Stimulated activated effector memory CD8-positive, alpha-beta T cell treated with anti-CD3 and anti-CD28 coated beads, Interleukin-12 subunit alpha, Interleukin-12 subunit beta, amount 100 ng/mL, for 72 hours (primary cell): ENCODE measurements around the gene ZNF165.
A peak's percentile ranks its signal among the peaks of the same experiment; 100 is the strongest.
"Not testable (repeated sequence)": the region's sequence is repeated elsewhere in the genome, so short reads cannot be mapped to it uniquely, and the experiment has no call there.

Experiments used
- ATAC-seq: fragments of 150-1000 bp; cut with Tn5 transposase; 2 replicates; pipeline ENCODE4 v1.10.0; 2021
- DNase-seq, 2 donors: peaks; one replicate each; pipeline ENCODE4 v3.0.0; 2021 to 2022; ENCODE audit warnings: low spot score in 2 of 2
- H3K27ac Mint-ChIP-seq: one replicate; pipeline ENCODE4 v1.8.0; 2022; ENCODE audit warnings: mild to moderate bottlenecking, mixed read lengths
- H3K36me3 Mint-ChIP-seq: one replicate; pipeline ENCODE4 v1.8.0; 2022; ENCODE audit warnings: mild to moderate bottlenecking, mixed read lengths
- H3K4me1 Mint-ChIP-seq: one replicate; pipeline ENCODE4 v1.8.0; 2022; ENCODE audit warnings: mixed read lengths
- H3K4me3 Mint-ChIP-seq: one replicate; pipeline ENCODE4 v1.8.0; 2022; ENCODE audit warnings: mild to moderate bottlenecking, mixed read lengths
- H3K9me3 Mint-ChIP-seq: one replicate; pipeline ENCODE4 v1.8.0; 2022; ENCODE audit warnings: mixed read lengths

ZNF165 gene

GRCh38 chr6:28080381-28080630 is at the start of gene ZNF165:
Gene ZNF165 (plus strand): TSS chr6:28080568. CDS start chr6:28085481, 4,913 bp downstream.
- not testable (repeated sequence) for DNase-seq, H3K9me3 Mint-ChIP-seq
- H3K4me1 Mint-ChIP-seq: peaks cover 21% of the 10 kb centered on the region
- peak within 1 kb of the TSS; percentile 86 for H3K27ac Mint-ChIP-seq
- H3K36me3 Mint-ChIP-seq: peaks cover 16% of the 10 kb centered on the region
- H3K4me3 Mint-ChIP-seq: peak within 1 kb of the TSS; percentile 84
- peak; percentile 45 for ATAC-seq

- no peaks in the 10 kb centered on the region for H3K9me3 Mint-ChIP-seq
- DNase-seq: no peak
- peak; percentile 8 for ATAC-seq
- no peaks in the 10 kb centered on the region for H3K36me3 Mint-ChIP-seq
- H3K4me3 Mint-ChIP-seq: no peak overlapping the region
- no peaks in the 10 kb centered on the region for H3K4me1 Mint-ChIP-seq
- H3K27ac Mint-ChIP-seq: no peak overlapping the region
Measured at GRCh38 chr6:28053584-28053983, 26.8 kb upstream of the ZNF165 start.

GRCh38 chr6:28060405-28060804 is 20.0 kb upstream of the ZNF165 start:
- no peak for ATAC-seq

GRCh38 chr6:28064272-28064671 is 16.1 kb upstream of the ZNF165 start:
- H3K9me3 Mint-ChIP-seq: no peaks in the 10 kb centered on the region
- no peaks in the 10 kb centered on the region for H3K4me1 Mint-ChIP-seq
- H3K27ac Mint-ChIP-seq: no peak overlapping the region
- H3K36me3 Mint-ChIP-seq: no peaks in the 10 kb centered on the region
- no peak for DNase-seq
- no peak for ATAC-seq
- H3K4me3 Mint-ChIP-seq: no peak overlapping the region

More at GRCh38 chr6:28060405-28060804, 20.0 kb upstream of the ZNF165 start:
- DNase-seq: no peak
- H3K36me3 Mint-ChIP-seq: no peaks in the 10 kb centered on the region
- H3K4me3 Mint-ChIP-seq: no peak overlapping the region
- no peaks in the 10 kb centered on the region for H3K4me1 Mint-ChIP-seq
- no peak overlapping the region for H3K27ac Mint-ChIP-seq
- no peaks in the 10 kb centered on the region for H3K9me3 Mint-ChIP-seq

- H3K27ac Mint-ChIP-seq: no peak overlapping the region
- no peak overlapping the region for H3K4me3 Mint-ChIP-seq
- no peaks in the 10 kb centered on the region for H3K4me1 Mint-ChIP-seq
- no peaks in the 10 kb centered on the region for H3K36me3 Mint-ChIP-seq
- no peak for DNase-seq
- no peaks in the 10 kb centered on the region for H3K9me3 Mint-ChIP-seq
- no peak for ATAC-seq
Measured at GRCh38 chr6:28068067-28068466, 12.3 kb upstream of the ZNF165 start.

GRCh38 chr6:28070968-28071367 is 9.4 kb upstream of the ZNF165 start:
- not testable (repeated sequence) for ATAC-seq, H3K4me3 Mint-ChIP-seq, H3K4me1 Mint-ChIP-seq

GRCh38 chr6:28078050-28078449 is 2.3 kb upstream of the ZNF165 start:
- no peak for DNase-seq
- H3K4me3 Mint-ChIP-seq: no peak overlapping the region
- no peak for ATAC-seq
- H3K9me3 Mint-ChIP-seq: no peaks in the 10 kb centered on the region
- H3K36me3 Mint-ChIP-seq: peaks cover 16% of the 10 kb centered on the region
- H3K27ac Mint-ChIP-seq: no peak overlapping the region
- H3K4me1 Mint-ChIP-seq: peaks cover 21% of the 10 kb centered on the region

More at GRCh38 chr6:28070968-28071367, 9.4 kb upstream of the ZNF165 start:
- not testable (repeated sequence) for H3K9me3 Mint-ChIP-seq, DNase-seq, H3K36me3 Mint-ChIP-seq, H3K27ac Mint-ChIP-seq

- Mint-ChIP-seq H3K4me3 (no peak overlapping the region), H3K9me3 (no peaks in the 10 kb centered on the region), H3K36me3 (peaks cover 16% of the 10 kb centered on the region), H3K27ac (no peak overlapping the region), H3K4me1 (peaks cover 21% of the 10 kb centered on the region)
- ATAC-seq: no peak
- no peak for DNase-seq
Measured at GRCh38 chr6:28078836-28079235, 1.5 kb upstream of the ZNF165 start.

- peaks cover 22% of the 10 kb centered on the region for H3K36me3 Mint-ChIP-seq
- peak; percentile 88 for ATAC-seq
- peak overlapping the region; percentile 84 for H3K4me3 Mint-ChIP-seq
Measured at GRCh38 chr6:28080631-28081485, 490 bp downstream of the ZNF165 start.

GRCh38 chr6:28081486-28081751 is 1.1 kb downstream of the ZNF165 start:
- H3K36me3 Mint-ChIP-seq: peaks cover 27% of the 10 kb centered on the region
- H3K4me1 Mint-ChIP-seq: peaks cover 21% of the 10 kb centered on the region
- peak overlapping the region; percentile 86 for H3K27ac Mint-ChIP-seq
- peak; percentile 41 for ATAC-seq
- H3K9me3 Mint-ChIP-seq: no peaks in the 10 kb centered on the region
- no peak for DNase-seq
- H3K4me3 Mint-ChIP-seq: peak overlapping the region; percentile 84

More at GRCh38 chr6:28080631-28081485, 490 bp downstream of the ZNF165 start:
- Mint-ChIP-seq H3K27ac (peak overlapping the region; percentile 86), H3K4me1 (peaks cover 21% of the 10 kb centered on the region), H3K9me3 (no peaks in the 10 kb centered on the region)
- peak; percentile 86 to 97 for DNase-seq

- peaks cover 38% of the 10 kb centered on the region for H3K36me3 Mint-ChIP-seq
- ATAC-seq: no peak
- no peak overlapping the region for H3K27ac Mint-ChIP-seq
- H3K4me3 Mint-ChIP-seq: no peak overlapping the region
- H3K4me1 Mint-ChIP-seq: peaks cover 21% of the 10 kb centered on the region
- DNase-seq: no peak
- H3K9me3 Mint-ChIP-seq: peaks cover 4% of the 10 kb centered on the region
Measured at GRCh38 chr6:28082939-28083338, 2.6 kb downstream of the ZNF165 start.

- no peak overlapping the region for H3K27ac Mint-ChIP-seq
- no peak overlapping the region for H3K4me3 Mint-ChIP-seq
- ATAC-seq (no peak), DNase-seq (no peak)
- H3K9me3 Mint-ChIP-seq: peaks cover 20% of the 10 kb centered on the region
- H3K36me3 Mint-ChIP-seq: peaks cover 22% of the 10 kb centered on the region
- no peaks in the 10 kb centered on the region for H3K4me1 Mint-ChIP-seq
Measured at GRCh38 chr6:28089054-28089453, 8.7 kb downstream of the ZNF165 start.

GRCh38 chr6:28090917-28091586 is 10.7 kb downstream of the ZNF165 start:
- peaks cover 20% of the 10 kb centered on the region for H3K9me3 Mint-ChIP-seq
- H3K4me1 Mint-ChIP-seq: no peaks in the 10 kb centered on the region
- no peak for DNase-seq
- H3K4me3 Mint-ChIP-seq: no peak overlapping the region
- ATAC-seq: no peak
- peaks cover 14% of the 10 kb centered on the region for H3K36me3 Mint-ChIP-seq
- H3K27ac Mint-ChIP-seq: no peak overlapping the region

GRCh38 chr6:28102222-28102621 is 21.9 kb downstream of the ZNF165 start:
- DNase-seq, H3K9me3 Mint-ChIP-seq, H3K36me3 Mint-ChIP-seq, ATAC-seq, H3K27ac Mint-ChIP-seq, H3K4me3 Mint-ChIP-seq: not testable (repeated sequence)
- H3K4me1 Mint-ChIP-seq: peaks cover 12% of the 10 kb centered on the region

- H3K36me3 Mint-ChIP-seq, H3K4me3 Mint-ChIP-seq, H3K9me3 Mint-ChIP-seq, DNase-seq, ATAC-seq, H3K27ac Mint-ChIP-seq: not testable (repeated sequence)
- peaks cover 12% of the 10 kb centered on the region for H3K4me1 Mint-ChIP-seq
Measured at GRCh38 chr6:28102699-28103098, 22.3 kb downstream of the ZNF165 start.
